Measurements from ENCODE around the gene CYB5B. TPM values are rescaled to one million over a fixed set of nuclear protein-coding genes. Genes with fewer than 3 reads are reported as not detected.

CYB5B gene
- total RNA-seq, 4 donors from 2014 or later, result 30.3 to 60.5 (median 42.4) TPM

GRCh38 chr16:69465083-69465721 lies 40.8 kb downstream of the CYB5B start:
- Histone ChIP-seq H3K27me3 (no peaks in the 10 kb centered on the region), H3K4me3 (no peak overlapping the region), H3K4me1 (peaks cover 0 to 24% (median 8%) of the 10 kb centered on the region in 4 donors), H3K36me3 (peaks cover 0 to 20% (median 0%) of the 10 kb centered on the region in 4 donors), H3K9me3 (no peaks in the 10 kb centered on the region), H3K27ac (peak overlapping the region in 2 of 4 donors; percentile 10 to 17)
- TF ChIP-seq POLR2AphosphoS5 (IDR thresholded peaks at IDR 0.05) (peak in 1 of 3 donors; percentile 5), POLR2A (IDR thresholded peaks at IDR 0.05) (no peak), CTCF (IDR thresholded peaks at IDR 0.05) (peak in 1 of 5 experiments; percentile 7), EP300 (IDR thresholded peaks at IDR 0.05; ENCODE audit: low read depth) (no peak)
- WGBS, 2 donors (ENCODE audit: low coverage in 1 of 2), result 29 to 30% methylated on average over 4 to 6 of the region's 6 CpGs
- intact Hi-C loops (cut with DNase I; ENCODE audit: low total_unique reads), result no loop called here
- DNase-seq, result peak; percentile 27
- in situ Hi-C loops (cut with MboI; ENCODE audit: low pct_ligation_motif_present in 1 of 4, low pct_unique_long_range_greater_than_20kb in 1 of 4, low sequenced_read_pairs in 3 of 4), result no loop called here

DNA sequence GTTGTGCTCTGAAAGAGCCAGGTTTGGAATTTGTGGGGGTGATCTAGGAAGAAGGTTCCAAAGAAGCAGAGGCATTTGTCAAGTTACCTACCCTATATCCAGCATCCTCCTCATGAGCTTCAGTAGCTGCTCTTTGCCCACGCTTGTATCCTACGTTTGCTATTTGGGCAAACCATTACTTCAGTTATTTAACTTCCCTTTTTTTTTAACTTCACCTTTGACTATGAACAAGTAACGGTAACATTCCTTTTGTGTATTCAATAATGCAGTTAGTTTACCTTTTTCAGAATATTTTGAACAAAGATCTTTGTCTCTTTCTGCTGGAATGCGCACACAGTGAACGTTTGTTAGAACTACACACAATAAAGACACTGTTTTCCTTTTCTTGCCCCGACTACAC lies 41.5 kb downstream of the CYB5B start:
- no peak overlapping the region for H3K4me3 ChIP-seq
- no peaks in the 10 kb centered on the region for H3K9me3 ChIP-seq
- WGBS, 2 donors (ENCODE audit: low coverage in 1 of 2), result 75 to 83% methylated on average over 6 of the region's 6 CpGs
- H3K27ac ChIP-seq, result no peak overlapping the region
- H3K4me1 ChIP-seq, result peaks cover 0 to 24% (median 8%) of the 10 kb centered on the region in 4 donors
- no peaks in the 10 kb centered on the region for H3K27me3 ChIP-seq
- no peak for DNase-seq
- peaks cover 0 to 13% (median 0%) of the 10 kb centered on the region in 4 donors for H3K36me3 ChIP-seq
- in situ Hi-C loops (cut with MboI; ENCODE audit: low pct_ligation_motif_present in 1 of 4, low pct_unique_long_range_greater_than_20kb in 1 of 4, low sequenced_read_pairs in 3 of 4), result no loop called here
- intact Hi-C loops (cut with DNase I; ENCODE audit: low total_unique reads), result no loop called here
- no peak for TF ChIP-seq POLR2A (IDR thresholded peaks at IDR 0.05)
- no peak for TF ChIP-seq EP300 (IDR thresholded peaks at IDR 0.05; ENCODE audit: low read depth)
- no peak for TF ChIP-seq CTCF (IDR thresholded peaks at IDR 0.05)
- no peak for TF ChIP-seq POLR2AphosphoS5 (IDR thresholded peaks at IDR 0.05)

DNA sequence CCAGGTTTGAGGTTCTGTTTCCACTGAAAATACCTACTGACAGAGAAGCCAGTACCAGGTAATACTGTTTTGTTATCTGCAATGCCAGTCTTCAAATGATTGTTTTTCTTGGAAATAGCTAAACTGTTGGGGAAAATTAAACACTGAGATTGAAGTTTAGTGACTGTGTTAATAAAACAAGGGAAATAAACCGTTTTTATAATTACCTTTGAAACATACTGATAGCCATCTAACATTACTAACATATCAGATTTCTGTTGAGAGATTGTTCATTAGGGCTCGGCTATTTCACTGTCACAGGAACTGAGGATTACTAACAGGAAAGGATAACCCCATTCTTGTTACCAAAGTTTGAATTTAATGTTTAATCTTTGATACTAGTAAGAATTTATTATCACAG lies 42.1 kb downstream of the CYB5B start:
- 7 to 31% methylated on average over 2 of the region's 2 CpGs for WGBS, 2 donors (ENCODE audit: low coverage in 1 of 2)
- no peak for TF ChIP-seq POLR2AphosphoS5 (IDR thresholded peaks at IDR 0.05)
- no peak for TF ChIP-seq POLR2A (IDR thresholded peaks at IDR 0.05)
- TF ChIP-seq CTCF (IDR thresholded peaks at IDR 0.05), result no peak
- TF ChIP-seq EP300 (IDR thresholded peaks at IDR 0.05; ENCODE audit: low read depth), result no peak
- H3K27me3 ChIP-seq, result no peaks in the 10 kb centered on the region
- peaks cover 0 to 24% (median 8%) of the 10 kb centered on the region in 4 donors for H3K4me1 ChIP-seq
- intact Hi-C loops (cut with DNase I; ENCODE audit: low total_unique reads) (no loop called here), in situ Hi-C loops (cut with MboI; ENCODE audit: low pct_ligation_motif_present in 1 of 4, low pct_unique_long_range_greater_than_20kb in 1 of 4, low sequenced_read_pairs in 3 of 4) (no loop called here)
- H3K27ac ChIP-seq, result no peak overlapping the region
- no peaks in the 10 kb centered on the region for H3K9me3 ChIP-seq
- DNase-seq, result no peak
- H3K36me3 ChIP-seq, result peaks cover 0 to 13% (median 0%) of the 10 kb centered on the region in 4 donors
- H3K4me3 ChIP-seq, result no peak overlapping the region

DNA sequence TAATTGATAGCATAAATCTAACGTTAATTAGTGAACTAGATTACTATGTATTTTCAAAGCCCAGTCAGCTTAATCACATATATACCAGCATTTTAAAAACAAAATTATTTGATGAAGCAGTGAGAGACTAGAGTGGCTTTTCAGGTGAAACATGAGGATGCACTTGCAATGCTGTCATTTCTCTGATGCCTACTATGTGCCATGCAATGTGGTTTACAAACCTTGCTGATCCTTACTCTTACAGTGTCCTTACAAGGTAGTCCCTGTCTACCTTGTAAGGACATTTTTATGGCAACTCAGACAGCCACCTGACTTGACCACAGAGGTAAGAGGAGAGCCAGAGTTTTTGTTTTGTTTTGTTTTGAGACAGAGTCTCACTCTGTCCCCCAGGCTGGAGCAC lies 42.7 kb downstream of the CYB5B start:
- in situ Hi-C loops (cut with MboI; ENCODE audit: low pct_ligation_motif_present in 1 of 4, low pct_unique_long_range_greater_than_20kb in 1 of 4, low sequenced_read_pairs in 3 of 4), result no loop called here
- Histone ChIP-seq H3K4me3 (no peak overlapping the region), H3K27ac (no peak overlapping the region), H3K4me1 (peaks cover 0 to 24% (median 8%) of the 10 kb centered on the region in 4 donors), H3K36me3 (peaks cover 0 to 13% (median 0%) of the 10 kb centered on the region in 4 donors), H3K9me3 (no peaks in the 10 kb centered on the region), H3K27me3 (no peaks in the 10 kb centered on the region)
- intact Hi-C loops (cut with DNase I; ENCODE audit: low total_unique reads), result no loop called here
- 67 to 70% methylated on average over 1 of the region's 1 CpG for WGBS, 2 donors (ENCODE audit: low coverage in 1 of 2)
- TF ChIP-seq EP300 (IDR thresholded peaks at IDR 0.05; ENCODE audit: low read depth) (no peak), CTCF (IDR thresholded peaks at IDR 0.05) (no peak), POLR2A (IDR thresholded peaks at IDR 0.05) (no peak), POLR2AphosphoS5 (IDR thresholded peaks at IDR 0.05) (no peak)
- no peak for DNase-seq
